Embryonic facial prominence (tissue), 1 donor: Measurements from ENCODE around the gene SYT13.
"Not testable (repeated sequence)": the region's sequence is repeated elsewhere in the genome, so short reads cannot be mapped to it uniquely, and the experiment has no call there.

ENCODE experiments used
- DNase-seq: peaks from one replicate; pipeline ENCODE4 v3.0.0-alpha.2; 2016; ENCODE audit errors: extremely low spot score

Gene SYT13

DNA sequence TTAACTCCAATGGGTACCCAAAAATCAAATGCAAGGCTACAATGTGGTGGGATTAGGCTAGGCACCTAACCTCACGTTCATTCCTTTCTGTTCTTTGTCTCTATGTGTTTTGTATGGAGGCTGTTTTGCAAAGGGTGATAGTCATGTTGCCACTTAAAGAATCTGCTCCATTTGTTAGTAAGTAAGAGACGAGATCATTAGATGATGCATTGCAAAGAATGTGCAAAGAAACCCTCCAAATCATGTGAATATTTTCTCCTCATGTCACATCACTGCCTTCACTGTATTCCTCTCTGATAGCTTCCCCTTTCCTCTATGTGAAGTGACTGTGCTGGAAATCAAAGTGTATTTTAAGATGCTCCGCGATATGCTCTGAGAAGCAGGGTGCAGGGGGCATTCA, 11.9 kb downstream of the SYT13 start:
- DNase-seq, result no peak

DNA sequence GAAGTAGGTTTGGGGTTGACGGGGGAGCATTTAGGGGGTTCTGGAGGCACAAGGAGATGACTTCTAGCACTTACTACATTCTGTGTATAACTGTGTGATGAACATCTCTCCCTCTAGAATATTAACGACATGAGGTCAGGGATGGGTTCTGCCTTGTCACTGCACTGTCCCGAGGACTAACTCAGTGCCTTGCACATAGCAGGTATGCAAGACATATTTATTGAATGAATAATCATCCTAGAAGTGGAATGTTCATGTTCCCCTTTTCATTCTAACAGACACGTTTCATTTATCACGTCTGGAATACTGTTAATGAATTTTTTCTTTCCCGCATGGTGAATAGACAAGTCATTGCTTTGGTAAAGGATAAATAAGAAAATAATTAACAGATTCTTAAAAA, 12.6 kb downstream of the SYT13 start:
- DNase-seq, result no peak

DNA sequence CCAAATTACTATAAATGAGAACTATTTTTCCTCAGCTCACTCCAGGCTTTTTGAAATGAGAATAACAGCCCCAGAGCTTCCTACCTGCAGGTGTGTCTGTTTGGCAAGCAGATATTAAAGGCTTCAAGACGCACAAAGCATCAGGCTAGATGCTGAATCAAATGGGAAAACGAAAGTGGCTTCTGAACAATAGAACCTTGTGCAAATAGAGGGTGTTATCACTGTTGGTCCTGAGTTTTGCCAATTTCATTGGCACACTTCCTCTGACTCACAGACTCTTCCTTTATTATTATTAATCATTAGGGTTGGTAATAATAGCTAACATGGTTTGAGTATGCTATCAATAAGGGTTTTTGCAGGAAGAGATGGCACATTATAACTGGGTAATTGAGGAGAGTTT, 13.4 kb downstream of the SYT13 start:
- no peak for DNase-seq

DNA sequence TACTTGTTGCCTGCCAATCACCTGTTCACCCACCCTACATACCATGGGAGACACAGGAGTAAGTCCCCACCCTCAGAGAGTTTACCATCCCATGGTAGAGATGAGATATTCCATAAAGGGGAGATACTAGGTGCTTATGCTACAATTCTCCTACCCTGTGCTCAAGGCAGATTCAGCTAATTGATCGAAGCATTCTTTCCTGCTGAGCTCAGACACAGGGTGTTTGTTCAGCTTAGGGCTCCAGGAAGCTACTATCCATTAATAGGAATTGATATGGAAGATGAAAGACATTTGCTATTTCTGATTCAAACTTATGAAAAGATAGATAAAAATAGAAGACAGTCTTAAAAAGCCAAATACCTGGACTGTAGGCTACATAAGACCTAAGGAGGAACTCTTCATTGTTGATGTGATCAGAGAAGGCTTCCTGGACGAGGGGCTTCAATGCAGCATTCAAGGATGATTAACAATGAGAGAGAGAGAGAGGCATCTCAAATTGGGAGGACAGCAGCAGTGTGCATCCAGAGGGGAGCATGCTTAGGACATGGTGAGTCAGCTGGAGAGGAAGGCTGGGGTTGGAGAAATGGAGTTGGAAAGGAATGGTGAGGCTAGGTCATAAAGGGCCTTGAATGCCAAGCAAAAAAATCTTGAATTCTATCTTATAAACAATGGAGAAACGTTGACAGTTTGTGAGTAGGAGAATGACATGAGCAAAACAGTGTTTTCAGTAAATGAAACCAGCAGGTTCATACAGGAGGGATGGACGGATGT, 15.0 kb downstream of the SYT13 start:
- no peak for DNase-seq

DNA sequence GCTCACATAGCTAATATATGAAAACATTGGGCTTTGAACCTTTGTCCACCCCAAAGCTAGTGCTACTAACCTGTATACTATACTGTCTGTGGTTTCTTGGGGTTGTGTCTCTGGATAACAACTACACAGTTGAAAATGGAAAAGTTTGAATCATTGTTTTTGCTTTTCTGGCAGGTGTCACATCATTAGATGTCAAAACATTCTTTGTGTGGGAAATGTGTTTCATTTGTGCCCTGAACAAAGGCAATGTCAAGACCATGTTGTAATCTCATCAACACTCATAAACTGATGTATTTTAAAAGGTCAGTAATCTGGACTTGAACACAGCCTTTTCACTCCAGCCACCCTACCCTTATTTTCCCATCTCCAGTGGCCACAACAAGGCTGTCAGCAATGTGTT, 16.5 kb downstream of the SYT13 start:
- no peak for DNase-seq

DNA sequence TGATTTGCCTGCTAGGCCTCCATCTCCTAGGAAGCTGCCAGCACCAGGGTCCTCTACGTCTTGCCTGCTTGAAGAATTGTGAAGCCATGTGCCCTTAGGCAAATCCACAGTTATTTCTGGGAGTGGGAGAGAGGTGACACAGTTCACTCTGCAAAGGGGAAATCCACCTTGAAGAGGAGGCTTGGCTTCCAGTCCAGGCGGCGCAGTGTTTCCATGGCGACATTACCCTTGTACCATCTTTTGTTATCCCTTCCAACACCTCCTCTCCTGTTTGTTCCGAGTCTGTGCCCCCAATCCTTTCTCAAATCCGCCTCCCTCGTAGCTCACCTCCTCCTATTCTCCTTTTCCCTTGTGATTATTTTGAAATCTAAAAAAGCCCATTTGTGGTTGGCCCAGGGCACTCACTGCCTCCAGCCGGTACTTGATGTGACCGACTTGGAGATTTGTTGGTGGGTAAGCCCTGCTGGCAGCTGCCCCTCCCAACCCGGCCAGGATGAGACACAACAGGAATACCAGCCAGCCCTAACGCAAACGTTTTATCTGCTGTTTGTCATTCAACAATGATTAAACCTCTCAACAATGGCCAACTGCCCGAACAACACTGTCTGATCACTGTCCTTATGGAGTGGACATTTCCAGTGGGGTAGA, 18.4 kb downstream of the SYT13 start:
- DNase-seq, result no peak

DNA sequence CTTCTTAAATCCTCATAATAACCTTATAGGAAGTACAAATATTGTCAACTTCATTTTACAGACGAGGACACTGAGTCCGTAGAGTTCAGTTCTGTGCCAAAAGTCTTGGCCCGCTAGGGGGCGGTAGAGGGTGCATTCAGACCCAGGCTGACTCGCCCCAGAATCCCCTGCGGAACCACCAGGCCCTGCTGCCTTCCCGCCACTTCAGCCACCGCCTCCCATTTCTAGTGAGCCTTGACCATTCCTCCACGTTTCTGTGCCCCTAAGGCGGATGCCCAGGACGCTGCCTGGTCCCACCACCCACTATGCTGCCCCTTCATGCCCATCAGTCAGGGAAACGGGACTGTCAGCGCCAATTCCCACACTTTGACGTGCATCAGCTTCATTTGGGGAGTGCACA, 19.1 kb downstream of the SYT13 start:
- DNase-seq, result no peak

DNA sequence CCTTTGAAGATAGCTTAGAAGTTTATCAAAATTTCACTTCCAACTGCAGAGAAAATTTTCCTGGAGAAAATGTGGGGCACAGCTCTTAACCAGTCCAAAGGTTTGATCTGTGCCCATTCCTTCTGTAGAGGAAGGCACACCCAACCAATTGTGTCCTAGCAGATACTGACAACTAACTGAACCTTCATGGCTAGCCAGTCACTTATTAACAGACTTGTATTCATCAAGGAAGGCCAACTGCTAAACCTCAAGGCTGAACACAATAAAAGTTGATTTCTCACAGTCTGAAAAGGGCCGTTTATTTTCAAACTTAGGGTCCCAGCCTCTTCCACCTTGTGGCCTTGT, 19.5 kb downstream of the SYT13 start:
- DNase-seq, result no peak

DNA sequence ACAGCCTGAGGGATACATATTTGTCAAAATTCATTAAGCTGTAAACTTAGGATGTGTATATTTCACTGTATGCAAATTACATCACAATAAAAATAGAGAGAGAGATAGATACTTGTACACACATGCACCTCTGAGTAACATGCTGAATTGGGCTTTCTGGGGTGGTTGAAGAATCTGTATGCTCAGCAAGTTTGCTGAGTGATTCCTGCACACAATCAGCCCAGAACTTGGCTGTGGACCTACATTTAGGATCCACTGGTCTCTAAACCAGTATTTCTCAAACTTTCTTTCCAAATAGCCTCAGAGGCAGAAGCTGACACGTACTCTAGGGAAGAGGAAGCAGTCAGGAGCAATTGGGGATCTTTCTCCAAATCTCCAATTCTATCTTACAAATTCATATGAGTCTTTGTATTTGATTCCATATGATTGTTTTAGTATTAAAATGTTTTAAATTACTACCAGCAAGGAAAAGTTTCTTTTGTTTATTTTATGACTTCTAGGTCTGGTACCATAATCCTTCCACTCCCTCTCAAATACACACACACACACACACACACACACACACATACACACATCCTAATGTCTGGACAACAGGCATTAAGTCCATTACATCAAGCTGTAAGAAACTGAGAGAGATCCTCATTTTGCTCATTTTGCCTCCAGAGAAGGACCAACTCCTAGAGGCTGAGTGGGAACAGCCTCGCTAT, 20.0 kb downstream of the SYT13 start:
- no peak for DNase-seq

DNA sequence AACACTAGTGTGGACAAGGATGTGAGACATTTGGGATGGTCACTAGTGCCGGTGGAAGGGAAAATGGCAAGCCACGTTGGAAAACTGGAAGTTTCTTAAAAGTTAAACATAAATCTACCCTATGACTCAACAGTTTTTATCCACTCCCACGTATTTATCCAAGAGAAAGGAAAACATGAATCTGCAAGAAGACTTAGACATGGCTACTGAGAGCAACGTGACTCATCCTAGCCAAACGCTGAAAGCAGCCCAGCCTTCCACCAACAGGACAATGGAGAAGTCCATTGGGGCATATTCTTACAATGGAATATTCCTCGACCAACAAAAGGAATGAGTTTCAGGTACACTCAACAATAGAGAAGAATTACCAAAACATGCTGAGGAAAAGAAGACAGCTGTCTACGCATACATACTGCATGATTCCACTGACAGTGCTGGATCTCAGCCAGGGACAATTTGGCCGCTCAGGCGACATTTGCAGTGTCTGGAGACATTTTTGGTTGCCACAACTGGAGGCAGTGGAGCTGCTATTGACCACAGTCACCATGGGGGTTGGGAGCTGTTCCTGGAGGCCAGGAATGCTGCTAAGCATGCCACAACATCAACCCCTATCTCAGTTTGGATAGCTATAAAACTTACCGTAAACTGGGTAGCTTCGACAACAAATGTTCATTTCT, 21.2 kb downstream of the SYT13 start:
- no peak for DNase-seq

DNA sequence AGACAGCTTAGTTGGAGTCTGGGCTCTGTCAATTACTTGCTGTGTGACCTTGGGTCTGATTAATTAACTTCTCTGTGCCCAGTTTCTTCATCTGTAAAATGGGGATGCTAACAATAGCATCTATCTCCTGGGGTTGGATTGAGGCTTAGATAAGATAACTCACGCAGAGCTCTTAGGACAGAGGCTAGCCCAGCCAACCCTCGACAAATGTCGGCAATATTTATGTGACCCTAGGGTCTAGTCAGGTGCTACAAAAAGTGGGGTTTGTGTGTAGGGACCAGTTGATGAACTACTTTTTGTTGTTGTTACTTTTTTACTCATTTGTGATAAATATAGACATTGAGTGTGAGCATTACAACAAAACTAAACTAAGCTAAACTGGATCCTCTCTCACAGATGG, 22.4 kb downstream of the SYT13 start:
- no peak for DNase-seq

DNA sequence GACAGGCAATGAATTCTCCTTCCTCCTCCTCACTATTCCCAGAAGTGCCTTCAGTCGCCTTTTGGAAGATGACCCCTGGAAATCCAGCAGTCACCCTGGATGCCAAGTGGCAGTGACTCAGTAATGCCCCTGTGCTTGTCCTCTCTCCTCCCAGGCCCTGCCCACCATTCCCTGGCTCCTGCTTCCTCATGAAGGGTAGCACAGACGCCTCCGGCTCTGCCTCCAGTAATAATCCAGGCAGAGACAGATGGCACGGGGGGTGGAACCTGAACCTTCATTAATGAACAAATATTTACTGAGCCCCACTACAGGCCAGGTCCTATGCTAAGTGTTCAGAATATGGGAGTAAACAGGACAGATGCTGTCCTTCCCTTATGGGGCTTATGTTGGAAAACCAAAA, 23.2 kb downstream of the SYT13 start:
- no peak for DNase-seq

DNA sequence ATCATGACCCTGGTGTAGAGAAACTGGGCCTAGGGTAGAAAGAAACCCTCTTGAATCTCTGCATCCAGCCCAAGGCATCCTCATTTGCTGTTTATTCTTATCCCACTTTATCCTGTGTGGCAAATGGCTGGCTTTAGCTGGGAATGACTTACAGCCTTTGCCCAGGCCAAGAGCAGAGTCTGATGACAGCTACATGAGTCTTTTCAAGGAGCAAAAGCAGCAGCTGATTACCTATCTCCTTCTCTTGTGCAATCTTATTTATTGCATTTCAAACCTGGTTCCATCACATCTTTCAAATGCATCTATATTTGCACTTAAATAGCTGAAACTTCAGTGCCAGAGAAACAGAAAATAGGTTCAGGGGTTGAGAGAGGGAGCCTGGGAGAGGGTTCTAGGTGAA, 26.1 kb downstream of the SYT13 start:
- DNase-seq, result no peak

DNA sequence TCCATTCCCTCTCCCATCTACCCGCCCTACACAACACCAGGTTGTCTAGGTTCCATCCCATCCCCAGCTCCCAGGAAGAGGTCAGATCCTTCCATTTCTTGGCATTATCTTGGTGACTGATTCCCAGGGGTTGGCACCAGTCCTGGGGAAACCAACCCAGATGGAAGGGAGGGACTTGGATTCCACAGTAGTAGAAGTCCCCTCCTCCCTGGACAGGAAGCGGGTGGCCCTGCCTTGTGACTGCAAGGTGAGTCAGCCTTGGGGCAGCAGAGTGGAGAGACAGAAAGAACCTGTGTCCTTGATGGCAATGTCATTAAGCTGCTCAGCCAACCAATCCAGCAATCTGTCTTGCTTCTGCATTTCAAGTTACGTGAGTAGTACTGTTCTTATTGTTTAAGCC, 26.5 kb downstream of the SYT13 start:
- DNase-seq, result no peak

DNA sequence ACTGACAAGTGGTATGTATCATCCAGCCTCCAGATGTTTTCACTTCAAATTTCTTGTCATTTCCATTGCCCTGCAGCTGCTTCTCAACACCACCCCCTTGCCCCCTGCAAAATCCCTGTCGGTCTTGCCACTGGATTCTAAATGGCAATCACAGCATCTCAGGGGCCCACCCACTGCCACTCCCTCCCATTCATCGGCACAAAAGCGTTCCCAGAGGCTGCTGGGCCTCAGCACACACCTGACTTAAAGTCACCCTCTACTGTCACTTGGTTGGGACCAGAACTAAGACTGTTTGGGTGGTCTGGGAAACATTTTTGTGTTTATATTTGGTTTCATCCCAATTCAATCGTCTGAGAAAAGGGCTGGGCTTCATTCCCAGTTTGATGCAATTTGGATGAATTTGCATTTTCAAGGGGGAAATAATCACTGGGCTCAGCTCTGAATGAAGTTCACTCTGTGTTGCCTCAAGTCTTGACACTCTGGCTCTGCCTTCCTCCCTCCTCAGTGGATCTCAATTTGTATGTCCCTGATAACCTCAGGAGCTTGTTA, 27.1 kb downstream of the SYT13 start:
- DNase-seq, result no peak

DNA sequence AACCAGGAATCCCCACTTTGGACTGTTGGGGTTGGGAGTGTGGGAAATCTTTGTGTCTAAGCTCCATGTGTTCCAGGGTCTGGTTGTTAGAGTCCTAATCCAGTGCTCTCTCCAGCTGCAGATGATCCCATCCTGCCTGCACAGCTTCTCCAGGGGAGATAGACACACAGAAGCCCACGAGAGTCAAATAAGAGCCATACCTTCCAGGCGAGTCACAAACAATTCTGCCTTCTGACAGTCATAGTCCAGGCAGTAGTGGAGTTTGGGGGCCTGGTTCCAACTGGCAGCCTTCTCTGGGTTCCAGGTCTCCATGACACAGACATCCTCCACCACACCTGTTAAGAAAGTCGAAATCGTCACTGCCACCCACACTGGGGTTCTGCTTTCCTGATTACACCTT, 32.1 kb downstream of the SYT13 start:
- no peak for DNase-seq

DNA sequence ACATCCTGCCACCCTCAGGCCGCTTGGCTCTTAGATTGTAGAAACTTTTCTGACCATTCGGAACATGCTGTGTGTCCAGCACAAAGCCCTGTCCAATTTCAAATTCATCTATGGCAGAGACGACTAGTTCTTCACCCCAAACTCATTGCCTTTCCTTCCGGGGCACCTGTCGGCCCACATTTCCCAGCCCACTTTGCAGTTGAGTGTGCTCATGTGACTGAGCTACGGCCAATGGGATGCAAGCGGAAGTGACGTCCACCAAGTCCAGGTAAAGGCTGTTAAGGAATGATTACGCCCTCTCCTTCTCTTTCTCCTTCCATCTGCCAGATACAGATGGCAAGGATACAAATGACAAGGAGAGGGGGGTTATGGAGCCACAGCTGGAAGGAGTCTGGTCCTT, 32.5 kb downstream of the SYT13 start:
- no peak for DNase-seq

DNA sequence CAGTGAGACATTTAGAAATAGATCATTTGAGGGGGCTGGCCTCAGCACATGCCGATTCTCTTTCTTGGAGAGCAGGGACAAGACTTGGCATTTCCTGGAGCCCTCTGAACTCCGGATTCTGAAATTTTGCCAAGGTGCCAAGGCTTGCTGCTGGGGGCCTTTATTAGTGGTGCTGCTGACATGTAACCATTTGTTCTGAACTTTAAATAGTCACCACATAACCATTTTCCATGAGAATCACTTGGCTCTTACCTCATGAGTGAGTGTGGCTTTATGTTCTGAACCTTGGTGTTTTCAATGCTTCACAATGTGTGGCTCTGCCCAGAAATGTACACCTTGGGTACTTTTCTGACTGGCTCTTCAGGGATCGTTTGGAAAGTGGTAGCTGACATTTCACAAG, 33.3 kb downstream of the SYT13 start:
- no peak for DNase-seq

DNA sequence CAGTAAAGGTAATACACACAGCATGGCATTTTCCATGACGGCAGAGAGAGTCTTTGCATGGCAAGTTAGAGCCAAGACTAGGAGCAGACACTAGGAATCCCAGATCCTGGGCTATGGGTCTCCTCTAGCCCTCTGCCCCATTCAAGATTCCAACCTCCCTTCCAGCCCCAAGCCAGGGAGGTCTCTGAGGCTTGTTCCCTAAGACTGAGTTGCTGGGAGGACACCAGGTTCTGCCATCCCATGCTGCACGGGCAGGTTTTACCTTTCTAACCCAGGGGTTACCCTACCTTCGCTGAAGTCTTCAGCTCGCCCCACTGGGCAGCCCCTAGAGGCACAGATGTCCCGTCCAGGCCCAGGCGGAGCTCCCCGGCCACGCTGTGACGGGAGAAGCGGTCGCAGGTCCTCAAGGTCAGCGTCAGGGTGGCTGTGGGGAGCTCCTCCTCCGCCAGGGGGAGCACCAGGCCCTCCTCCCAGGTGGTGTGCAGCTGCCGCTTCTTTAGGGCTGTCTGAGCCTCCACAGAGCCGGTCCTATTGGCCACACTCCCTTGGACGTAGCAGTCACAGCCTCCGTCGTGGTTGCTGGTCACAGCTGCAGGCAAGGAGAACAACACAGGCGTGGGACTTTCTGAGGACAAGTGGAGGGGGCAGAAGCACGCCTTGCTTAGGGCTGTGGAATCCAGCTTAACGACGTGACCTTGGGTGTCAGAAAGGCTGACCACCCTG, 33.8 kb downstream of the SYT13 start:
- no peak for DNase-seq

DNA sequence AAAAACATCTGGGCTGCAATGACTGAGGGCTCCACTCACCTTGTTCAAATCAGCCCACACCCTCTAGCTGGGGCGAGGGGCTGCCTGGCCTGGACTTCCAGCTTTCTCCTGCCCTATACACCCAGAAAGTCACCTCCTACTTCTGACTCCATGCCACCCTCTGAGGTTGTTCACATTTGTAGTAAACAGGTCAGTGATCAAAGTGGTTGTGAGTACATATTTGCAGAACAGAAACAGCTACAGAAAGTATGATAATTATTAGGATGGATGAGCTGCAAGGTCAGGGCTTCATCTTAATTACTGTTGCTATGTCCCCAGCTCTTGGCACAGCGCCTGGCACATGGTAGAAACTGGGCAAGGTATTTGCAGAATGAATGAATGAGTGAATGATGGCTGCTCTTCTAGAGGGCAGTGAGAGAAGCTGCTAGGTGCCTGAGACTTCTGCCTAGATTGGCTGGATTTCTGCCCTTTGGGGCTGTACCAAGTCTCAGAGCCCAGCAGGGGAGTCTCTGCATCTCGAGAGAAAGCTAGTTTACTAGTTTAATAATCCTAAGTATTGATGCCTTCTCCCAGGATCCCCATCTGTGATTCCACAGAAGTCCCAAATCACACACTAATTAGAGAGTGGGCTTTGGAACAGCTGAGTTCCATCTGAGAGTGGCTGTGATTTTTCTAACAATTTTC, 36.0 kb downstream of the SYT13 start:
- DNase-seq, result no peak

DNA sequence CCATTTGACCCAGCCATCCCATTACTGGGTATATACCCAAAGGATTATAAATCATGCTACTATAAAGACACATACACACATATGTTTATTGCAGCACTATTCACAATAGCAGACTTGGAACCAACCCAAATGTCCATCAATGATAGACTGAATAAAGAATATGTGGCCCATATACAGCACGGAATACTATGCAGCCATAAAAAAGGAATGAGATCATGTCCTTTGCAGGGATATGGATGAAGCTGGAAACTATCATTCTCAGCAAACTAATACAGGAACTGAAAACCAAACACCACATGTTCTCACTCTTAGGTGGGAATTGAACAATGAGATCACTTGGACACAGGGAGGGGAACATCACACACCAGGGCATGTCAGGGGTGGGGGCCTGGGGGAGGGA, 36.8 kb downstream of the SYT13 start:
- not testable (repeated sequence) for DNase-seq
